SU-DHL-6 (cell line): ENCODE data around the gene ALG3.

Source experiments
- H2AFZ ChIP-seq: fragments of 200-600 bp; sonication (generic); 2 replicates; pipeline ENCODE4 v1.6.1; 2014; ENCODE audit warnings: low read depth, mild to moderate bottlenecking, moderate library complexity, mixed read lengths, antibody characterized with exemption, low read length; ENCODE audit not compliant: severe bottlenecking
- H3F3A ChIP-seq: fragments of 200-600 bp; shearing (Covaris generic); 2 replicates; pipeline ENCODE4 v1.6.0; 2016; ENCODE audit warnings: antibody characterized with exemption, mild to moderate bottlenecking; ENCODE audit not compliant: insufficient read depth
- H3K27ac ChIP-seq: fragments of 200-600 bp; sonication (generic); 2 replicates; pipeline ENCODE4 v1.5.1; 2016; ENCODE audit warnings: low read depth, mild to moderate bottlenecking, low read length, moderate library complexity, mixed read lengths
- H3K27me3 ChIP-seq: fragments of 200-600 bp; sonication (generic), shearing (Covaris generic); 2 replicates; pipeline ENCODE4 v1.6.0; 2014; ENCODE audit warnings: mild to moderate bottlenecking, low read length
- H3K36me3 ChIP-seq: fragments of 200-600 bp; sonication (generic); 2 replicates; pipeline ENCODE4 v1.6.1; 2014; ENCODE audit warnings: mild to moderate bottlenecking, low read length, mixed read lengths
- H3K4me2 ChIP-seq: fragments of 300-600, 200-600 bp; shearing (Covaris generic), sonication (generic); 2 replicates; pipeline ENCODE4 v1.6.0; 2014; ENCODE audit warnings: low read length, low read depth, mild to moderate bottlenecking; ENCODE audit not compliant: poor library complexity, severe bottlenecking
- H3K4me3 ChIP-seq: fragments of 200-600 bp; sonication (generic); 2 replicates; pipeline ENCODE4 v1.5.1; 2014; ENCODE audit warnings: antibody characterized with exemption, low read length, mild to moderate bottlenecking, mixed read lengths; ENCODE audit not compliant: insufficient read depth, poor library complexity, severe bottlenecking
- H3K79me2 ChIP-seq: fragments of 200-600 bp; sonication (generic); 2 replicates; pipeline ENCODE4 v1.6.1; 2014; ENCODE audit warnings: mild to moderate bottlenecking, low read length, moderate library complexity; ENCODE audit not compliant: insufficient read depth
- H3K9ac ChIP-seq: fragments of 200-600 bp; sonication (generic); 2 replicates; pipeline ENCODE4 v1.7.0; 2014; ENCODE audit warnings: mild to moderate bottlenecking, low read length
- H3K9me2 ChIP-seq: fragments of 200-600 bp; sonication (generic); replicated peaks from 2 replicates; pipeline ENCODE4 v1.6.1; 2014; ENCODE audit warnings: low read length; ENCODE audit not compliant: insufficient read depth
- H3K9me3 ChIP-seq: fragments of 200-600 bp; sonication (generic); 2 replicates; pipeline ENCODE4 v1.6.1; 2014; ENCODE audit warnings: low read length, mixed read lengths; ENCODE audit not compliant: insufficient read depth
- H4K20me1 ChIP-seq: fragments of 200-600 bp; sonication (generic); 2 replicates; pipeline ENCODE4 v1.6.1; 2014; ENCODE audit warnings: low read depth, mild to moderate bottlenecking, antibody characterized with exemption, low read length, moderate library complexity, mixed read lengths
- CTCF ChIP-seq: fragments of 200-600 bp; sonication (generic); IDR thresholded peaks from one replicate; pipeline ENCODE4 v1.5.1; 2017; ENCODE audit warnings: antibody characterized with exemption, mild to moderate bottlenecking, low read length, moderate library complexity; ENCODE audit not compliant: insufficient read depth, poor library complexity, severe bottlenecking
- EZH2phosphoT487 ChIP-seq: fragments of 200-600 bp; sonication (generic), shearing (Covaris generic); conservative IDR thresholded peaks from 2 replicates; pipeline ENCODE4 v1.6.1; 2018; ENCODE audit warnings: mild to moderate bottlenecking, antibody characterized with exemption, low read length, moderate library complexity, mixed read lengths

ALG3 gene

DNA sequence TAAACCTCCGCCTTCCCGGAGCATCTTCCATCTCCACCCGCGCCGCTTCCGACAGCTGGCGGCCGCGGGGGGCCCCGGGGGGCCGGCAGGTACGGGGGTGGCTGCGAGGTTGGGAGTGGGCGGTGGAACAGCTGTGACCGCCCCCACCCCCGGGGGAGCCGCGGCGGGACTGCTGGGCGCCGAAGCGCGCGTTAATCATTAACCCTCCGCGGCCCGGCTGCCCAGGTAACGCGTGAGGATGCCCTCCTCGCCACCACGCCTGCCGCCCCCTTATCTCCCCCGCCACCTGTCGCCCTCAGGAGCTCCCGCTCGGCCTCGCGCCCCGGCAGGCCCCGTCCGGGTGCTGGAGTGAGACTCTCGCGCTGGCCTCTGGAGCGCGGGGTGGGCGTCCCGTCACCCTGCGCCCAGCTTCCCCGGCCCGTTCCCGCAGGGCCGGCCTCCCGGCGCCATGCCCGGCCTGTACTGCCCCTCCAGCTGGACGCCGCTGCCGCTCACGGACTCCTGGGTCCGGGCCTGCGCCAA is 18.6 kb downstream of the ALG3 start:
- H3K9ac ChIP-seq = peak overlapping the region; percentile 47; the same call in 1 of the 2 replicates
- TF ChIP-seq EZH2phosphoT487 (no peak), CTCF (no peak)
- H2AFZ ChIP-seq = peak overlapping the region; percentile 90
- no peaks in the 10 kb centered on the region for H4K20me1 ChIP-seq
- no peaks in the 10 kb centered on the region for H3F3A ChIP-seq
- H3K9me2 ChIP-seq = no peaks in the 10 kb centered on the region
- H3K27ac ChIP-seq = no peak overlapping the region
- H3K27me3 ChIP-seq = no peaks in the 10 kb centered on the region
- H3K4me2 ChIP-seq = peak overlapping the region; percentile 69
- peak overlapping the region; percentile 58 for H3K4me3 ChIP-seq
- H3K9me3 ChIP-seq = no peaks in the 10 kb centered on the region
- no peaks in the 10 kb centered on the region for H3K79me2 ChIP-seq
- H3K36me3 ChIP-seq = no peaks in the 10 kb centered on the region

DNA sequence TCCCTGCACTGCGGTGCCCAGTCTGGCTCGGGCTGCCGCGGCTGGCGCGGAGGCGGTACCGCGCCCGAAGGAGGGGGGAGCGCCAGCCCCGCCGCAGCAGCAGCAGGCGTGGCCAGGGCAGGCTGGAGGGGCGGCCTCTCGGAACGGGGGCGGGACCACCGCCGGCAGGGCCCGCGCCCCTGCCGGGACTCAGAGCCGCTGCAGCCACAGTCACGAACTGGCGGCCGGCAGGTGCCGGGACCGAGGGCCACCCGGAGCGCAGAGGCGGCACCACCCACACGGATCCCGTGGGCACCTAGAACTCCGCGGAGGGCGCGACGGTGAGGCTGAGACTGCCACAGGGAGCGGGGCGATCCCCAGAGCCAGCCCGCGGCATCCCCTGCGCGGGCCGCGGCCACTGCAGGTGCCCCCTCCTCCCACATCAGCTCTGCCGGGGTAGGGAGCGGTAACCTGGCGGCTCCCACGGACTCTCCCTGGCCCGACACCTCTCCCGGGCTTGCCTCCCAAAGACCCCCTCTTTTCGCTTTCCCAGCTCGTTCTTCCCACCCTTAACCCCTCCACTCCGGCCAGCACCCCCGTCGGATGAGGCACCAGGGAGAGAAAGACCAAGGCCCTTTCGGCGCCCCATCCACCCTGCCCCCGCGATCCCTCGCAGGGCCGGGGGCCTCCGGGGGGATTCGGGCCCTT is 19.2 kb downstream of the ALG3 start, which contains the start of gene VWA5B2:
TSS of gene VWA5B2 (plus strand) at position 192 of the 687 bp plus-strand sequence. CDS start 944 bp downstream, outside the sequence.
- Histone ChIP-seq H3K36me3 (no peaks in the 10 kb centered on the region), H3K9me3 (no peaks in the 10 kb centered on the region), H3F3A (no peaks in the 10 kb centered on the region), H3K27me3 (no peaks in the 10 kb centered on the region), H3K4me3 (peak within 1 kb of the TSS; percentile 58), H3K4me2 (peak within 1 kb of the TSS; percentile 69), H3K9ac (peak within 1 kb of the TSS; percentile 47; the same call in 1 of the 2 replicates), H3K27ac (no peak within 1 kb of the TSS), H2AFZ (peak within 1 kb of the TSS; percentile 90), H3K79me2 (no peaks in the 10 kb centered on the region), H4K20me1 (no peaks in the 10 kb centered on the region), H3K9me2 (no peaks in the 10 kb centered on the region)
- TF ChIP-seq EZH2phosphoT487 (no peak), CTCF (no peak)

DNA sequence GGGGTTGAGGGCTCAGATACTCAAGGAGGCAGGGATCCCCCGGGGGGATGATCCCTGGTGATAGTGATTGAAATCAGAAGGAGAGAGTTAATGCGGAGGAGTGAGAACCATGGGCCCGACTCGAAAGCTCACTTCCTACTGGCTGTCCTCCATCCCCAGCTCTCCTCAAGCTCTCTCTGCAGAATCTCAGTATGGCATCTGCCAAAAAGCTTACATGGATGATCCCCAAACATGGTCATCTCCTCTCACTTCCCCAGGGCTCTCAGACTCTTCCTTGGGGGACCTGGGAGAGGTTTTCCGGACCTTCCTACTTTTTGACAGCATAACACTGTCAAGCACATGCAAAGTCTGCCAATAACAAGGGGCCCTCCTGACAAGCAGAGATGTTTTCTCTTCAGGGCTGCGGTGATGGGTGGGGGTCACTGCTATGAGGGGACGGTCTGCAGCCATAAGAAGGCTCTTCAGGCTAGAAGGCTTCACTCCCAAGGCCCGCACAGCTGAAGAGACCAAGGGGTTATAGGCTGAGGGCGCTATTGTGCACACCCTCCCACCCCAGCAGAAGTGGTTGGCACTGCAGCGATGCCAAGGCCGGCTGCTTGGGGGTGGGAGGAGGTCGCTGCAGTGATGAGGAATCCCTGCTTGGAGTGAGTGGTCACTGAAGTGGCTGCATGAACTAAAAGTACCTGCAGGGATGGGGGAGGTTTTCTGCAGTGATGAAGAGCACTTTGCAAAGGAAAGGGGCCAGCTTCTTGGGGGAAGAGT is 20.2 kb downstream of the ALG3 start:
- peak overlapping the region; percentile 58 for H3K4me3 ChIP-seq
- H2AFZ ChIP-seq = no peak overlapping the region
- no peaks in the 10 kb centered on the region for H3K9me3 ChIP-seq
- no peaks in the 10 kb centered on the region for H3K9me2 ChIP-seq
- H4K20me1 ChIP-seq = no peaks in the 10 kb centered on the region
- peak overlapping the region; percentile 69 for H3K4me2 ChIP-seq
- no peak overlapping the region for H3K27ac ChIP-seq
- TF ChIP-seq EZH2phosphoT487 (no peak), CTCF (no peak)
- peak overlapping the region; percentile 47; the same call in 1 of the 2 replicates for H3K9ac ChIP-seq
- no peaks in the 10 kb centered on the region for H3K36me3 ChIP-seq
- H3K79me2 ChIP-seq = no peaks in the 10 kb centered on the region
- no peaks in the 10 kb centered on the region for H3K27me3 ChIP-seq
- H3F3A ChIP-seq = no peaks in the 10 kb centered on the region
